DND-41 (cell line): Measurements from ENCODE around the gene TET2.

Experiments
- EZH2 ChIP-seq: IDR thresholded peaks from 3 replicates; pipeline ENCODE4 v1.6.1; 2012; ENCODE audit warnings: borderline replicate concordance, low read depth, mild to moderate bottlenecking, moderate library complexity, low read length, inconsistent platforms; ENCODE audit not compliant: severe bottlenecking
- TF ChIP-seq, protein P1 (sequence below): IDR thresholded peaks from 2 replicates; pipeline ENCODE4 v1.5.1; 2012; ENCODE audit warnings: borderline replicate concordance, low read length, moderate library complexity, mild to moderate bottlenecking; ENCODE audit not compliant: poor library complexity, severe bottlenecking; ENCODE audit errors: extremely low read depth

DNA sequence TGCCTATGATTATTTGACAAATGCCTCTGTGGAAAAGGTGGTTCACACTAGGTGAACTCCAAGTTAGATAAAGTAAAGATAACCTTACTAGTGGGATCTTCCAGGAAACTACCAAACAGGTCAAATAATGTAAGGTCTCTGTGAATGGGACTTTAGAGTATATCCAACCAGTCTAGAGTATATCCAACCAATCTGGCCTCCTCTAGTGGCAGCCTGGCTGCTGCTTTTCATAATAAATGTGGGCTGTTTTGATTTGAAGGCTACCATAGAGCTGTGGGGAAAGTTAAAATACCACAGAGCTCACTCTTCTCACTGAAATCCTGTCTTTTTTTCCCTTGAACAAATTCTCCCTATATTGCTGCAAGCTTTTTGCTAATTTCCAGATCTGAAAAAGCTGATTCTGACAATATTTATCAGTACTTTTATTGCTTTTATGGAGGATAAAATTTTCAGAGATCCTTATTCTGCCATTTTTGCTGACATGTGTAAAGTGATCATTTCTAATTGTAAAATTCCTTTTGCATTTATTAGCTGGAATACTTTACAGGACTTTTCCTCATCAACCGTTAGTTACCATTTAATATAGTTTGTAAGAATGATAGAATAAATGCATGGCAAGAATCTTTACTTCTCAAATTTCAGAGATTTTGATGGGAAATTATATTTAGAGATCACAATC, 111.3 kb downstream of the TET2 start:
- TF ChIP-seq, protein P1, sequence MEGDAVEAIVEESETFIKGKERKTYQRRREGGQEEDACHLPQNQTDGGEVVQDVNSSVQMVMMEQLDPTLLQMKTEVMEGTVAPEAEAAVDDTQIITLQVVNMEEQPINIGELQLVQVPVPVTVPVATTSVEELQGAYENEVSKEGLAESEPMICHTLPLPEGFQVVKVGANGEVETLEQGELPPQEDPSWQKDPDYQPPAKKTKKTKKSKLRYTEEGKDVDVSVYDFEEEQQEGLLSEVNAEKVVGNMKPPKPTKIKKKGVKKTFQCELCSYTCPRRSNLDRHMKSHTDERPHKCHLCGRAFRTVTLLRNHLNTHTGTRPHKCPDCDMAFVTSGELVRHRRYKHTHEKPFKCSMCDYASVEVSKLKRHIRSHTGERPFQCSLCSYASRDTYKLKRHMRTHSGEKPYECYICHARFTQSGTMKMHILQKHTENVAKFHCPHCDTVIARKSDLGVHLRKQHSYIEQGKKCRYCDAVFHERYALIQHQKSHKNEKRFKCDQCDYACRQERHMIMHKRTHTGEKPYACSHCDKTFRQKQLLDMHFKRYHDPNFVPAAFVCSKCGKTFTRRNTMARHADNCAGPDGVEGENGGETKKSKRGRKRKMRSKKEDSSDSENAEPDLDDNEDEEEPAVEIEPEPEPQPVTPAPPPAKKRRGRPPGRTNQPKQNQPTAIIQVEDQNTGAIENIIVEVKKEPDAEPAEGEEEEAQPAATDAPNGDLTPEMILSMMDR, result no peak
- TF ChIP-seq EZH2, result no peak
